ENCODE results near the gene HERC2. TPM values are rescaled to one million over a fixed set of nuclear protein-coding genes. Genes with fewer than 3 reads are reported as not detected.

HERC2 gene
- total and polyA plus RNA-seq, 2 of the 4 experiments (the other 2 are of a cell fraction) = 20.8 to 28.9 TPM

DNA sequence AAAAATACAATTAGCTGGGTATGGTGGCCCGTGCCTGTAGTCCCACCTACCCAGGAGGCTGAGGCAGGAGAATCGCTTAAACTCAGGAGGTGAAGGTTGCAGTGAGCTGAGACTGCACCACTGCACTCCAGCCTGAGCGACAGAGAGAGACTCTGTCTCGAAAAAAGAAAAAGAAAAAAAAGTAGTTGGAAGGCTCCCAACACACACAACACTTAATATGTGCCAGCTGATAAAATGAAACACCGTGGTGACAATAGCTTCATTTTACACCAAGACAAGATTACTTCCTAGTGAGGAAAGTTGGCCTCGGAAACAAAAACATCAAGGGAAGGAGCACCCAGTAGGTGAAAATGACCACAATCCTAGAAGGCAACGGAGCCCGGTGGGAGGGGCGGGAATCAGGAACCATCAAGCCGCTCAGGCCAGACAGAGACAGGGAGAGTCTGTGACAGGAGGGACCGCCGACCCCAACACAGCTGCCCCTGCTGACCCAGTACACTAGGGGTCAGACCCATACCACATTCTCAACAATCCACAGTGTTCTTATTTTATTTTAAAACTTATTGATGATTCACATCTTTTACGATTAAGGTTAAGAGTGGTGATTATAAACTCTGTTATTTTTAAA, 168.4 kb downstream of the HERC2 start:
- no peak for TF ChIP-seq FOS (IDR thresholded peaks at IDR 0.05; ENCODE audit: low read depth, low read length)
- TF ChIP-seq RFX5 (IDR thresholded peaks at IDR 0.05; ENCODE audit: low read depth, low read length) = no peak
- no peak for TF ChIP-seq BHLHE40 (IDR thresholded peaks at IDR 0.05; ENCODE audit: low read depth, low read length)
- no peak for TF ChIP-seq CHD1 (IDR thresholded peaks at IDR 0.05; ENCODE audit: low read depth, low read length)
- TF ChIP-seq, protein P1, sequence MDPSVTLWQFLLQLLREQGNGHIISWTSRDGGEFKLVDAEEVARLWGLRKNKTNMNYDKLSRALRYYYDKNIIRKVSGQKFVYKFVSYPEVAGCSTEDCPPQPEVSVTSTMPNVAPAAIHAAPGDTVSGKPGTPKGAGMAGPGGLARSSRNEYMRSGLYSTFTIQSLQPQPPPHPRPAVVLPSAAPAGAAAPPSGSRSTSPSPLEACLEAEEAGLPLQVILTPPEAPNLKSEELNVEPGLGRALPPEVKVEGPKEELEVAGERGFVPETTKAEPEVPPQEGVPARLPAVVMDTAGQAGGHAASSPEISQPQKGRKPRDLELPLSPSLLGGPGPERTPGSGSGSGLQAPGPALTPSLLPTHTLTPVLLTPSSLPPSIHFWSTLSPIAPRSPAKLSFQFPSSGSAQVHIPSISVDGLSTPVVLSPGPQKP (IDR thresholded peaks at IDR 0.05; ENCODE audit: borderline replicate concordance, low read depth, low read length) = no peak
- TF ChIP-seq, protein P2, sequence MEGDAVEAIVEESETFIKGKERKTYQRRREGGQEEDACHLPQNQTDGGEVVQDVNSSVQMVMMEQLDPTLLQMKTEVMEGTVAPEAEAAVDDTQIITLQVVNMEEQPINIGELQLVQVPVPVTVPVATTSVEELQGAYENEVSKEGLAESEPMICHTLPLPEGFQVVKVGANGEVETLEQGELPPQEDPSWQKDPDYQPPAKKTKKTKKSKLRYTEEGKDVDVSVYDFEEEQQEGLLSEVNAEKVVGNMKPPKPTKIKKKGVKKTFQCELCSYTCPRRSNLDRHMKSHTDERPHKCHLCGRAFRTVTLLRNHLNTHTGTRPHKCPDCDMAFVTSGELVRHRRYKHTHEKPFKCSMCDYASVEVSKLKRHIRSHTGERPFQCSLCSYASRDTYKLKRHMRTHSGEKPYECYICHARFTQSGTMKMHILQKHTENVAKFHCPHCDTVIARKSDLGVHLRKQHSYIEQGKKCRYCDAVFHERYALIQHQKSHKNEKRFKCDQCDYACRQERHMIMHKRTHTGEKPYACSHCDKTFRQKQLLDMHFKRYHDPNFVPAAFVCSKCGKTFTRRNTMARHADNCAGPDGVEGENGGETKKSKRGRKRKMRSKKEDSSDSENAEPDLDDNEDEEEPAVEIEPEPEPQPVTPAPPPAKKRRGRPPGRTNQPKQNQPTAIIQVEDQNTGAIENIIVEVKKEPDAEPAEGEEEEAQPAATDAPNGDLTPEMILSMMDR (conservative IDR thresholded peaks at IDR 0.05; ENCODE audit: low read depth, low read length) = no peak
- no peak for TF ChIP-seq MAFK (IDR thresholded peaks at IDR 0.05; ENCODE audit: low read depth, low read length)
- TF ChIP-seq SMC3 (IDR thresholded peaks at IDR 0.05; ENCODE audit: low read depth, low read length) = no peak
- Histone ChIP-seq H2BK20ac (ENCODE audit: low read depth, low read length) (no peak overlapping the region), H3K27ac (ENCODE audit: insufficient read depth, low read length) (no peak overlapping the region), H3K4me3 (ENCODE audit: insufficient read depth, low read depth, low read length) (no peak overlapping the region), H3K79me1 (ENCODE audit: low read depth in 1 of 2, low read length in 2 of 2) (peaks cover 15 to 16% of the 10 kb centered on the region in 2 experiments), H3K9me3 (ENCODE audit: control insufficient read depth, insufficient read depth, low read length) (no peaks in the 10 kb centered on the region), H4K8ac (ENCODE audit: low read depth in 2 of 2, low read length in 2 of 2) (no peak overlapping the region), H2BK15ac (ENCODE audit: low read depth, low read length) (no peak overlapping the region), H2AK9ac (replicated peaks; ENCODE audit: low read depth, low read length, poor library complexity) (no peak overlapping the region), H2BK120ac (ENCODE audit: low read depth, low read length) (no peak overlapping the region), H2AK5ac (ENCODE audit: low read depth, low read length) (no peak overlapping the region), H3K27me3 (ENCODE audit: control insufficient read depth, insufficient read depth, low read length) (no peaks in the 10 kb centered on the region), H3K9ac (ENCODE audit: low read depth, low read length) (no peak overlapping the region), H3K9me1 (ENCODE audit: insufficient read depth, low read length) (no peaks in the 10 kb centered on the region), H3K4me2 (ENCODE audit: low read depth, low read length) (no peak overlapping the region), H3K23ac (ENCODE audit: low read depth, low read length) (no peak overlapping the region), H3K56ac (ENCODE audit: extremely low read depth, insufficient read depth, low read length) (no peak overlapping the region), H2AFZ (replicated peaks; ENCODE audit: low read length, poor library complexity) (no peak overlapping the region), H3K4me1 (ENCODE audit: control insufficient read depth, insufficient read depth, low read length) (no peaks in the 10 kb centered on the region), H3K36me3 (ENCODE audit: control insufficient read depth, insufficient read depth, low read length) (peaks cover 8% of the 10 kb centered on the region), H3K4ac (ENCODE audit: low read depth, low read length) (no peak overlapping the region), H4K20me1 (ENCODE audit: insufficient read depth, low read length) (peaks cover 7% of the 10 kb centered on the region; the same call in 1 of the 2 replicates), H3K18ac (ENCODE audit: low read depth, low read length) (no peak overlapping the region), H2BK5ac (ENCODE audit: low read depth, low read length, poor library complexity, severe bottlenecking) (no peak overlapping the region), H4K91ac (ENCODE audit: insufficient read depth, low read depth, low read length) (no peak overlapping the region), H3K14ac (replicated peaks; ENCODE audit: low read depth, low read length) (no peak overlapping the region), H4K5ac (ENCODE audit: low read depth, low read length) (no peak overlapping the region)
- dilution Hi-C loops (cut with HindIII; ENCODE audit: low sequenced_read_pairs, unreplicated experiment) = no loop called here
- no peak for DNase-seq
- ATAC-seq (ENCODE audit: low read depth) = no peak
- BruUV-seq (replicated peaks) = no TSS peak
- intact Hi-C loops (cut with micrococcal nuclease) = no loop called here
- WGBS, 2 experiments (ENCODE audit: extremely low coverage in 2 of 2, insufficient read length in 1 of 2) = no CpG with 5 or more reads among the region's 13 CpGs
- in situ Hi-C loops (cut with MboI; ENCODE audit: low sequenced_read_pairs) = no loop called here
- CTCF ChIA-PET = no interaction called here
- POLR2A ChIA-PET (ENCODE audit: unreplicated experiment) = no interaction called here
